ENCODE results near the gene RS1.

GRCh38 chrX:18719852-18720251 lies 47.9 kb upstream of the RS1 start:
- no peak for TF ChIP-seq POLR2A (IDR thresholded peaks at IDR 0.05)
- no peak for TF ChIP-seq CTCF (IDR thresholded peaks at IDR 0.05)

Measured in right lobe of liver (tissue), 4 donors.